GM18951 (cell line): ENCODE results near the gene ZBBX.

Experiments
- POLR2A ChIP-seq: IDR thresholded peaks from 4 replicates; pipeline ENCODE4 v1.6.1; 2011; ENCODE audit warnings: mild to moderate bottlenecking; ENCODE audit not compliant: insufficient read length, insufficient read depth; ENCODE audit errors: extremely low read depth
- in situ Hi-C: fragments of 300-500 bp; cut with MboI; formaldehyde crosslinking; loops from one replicate; pipeline ENCODE4 v1.12.0; 2022; ENCODE audit warnings: low sequenced_read_pairs, mixed read lengths, inconsistent platforms; ENCODE audit not compliant: unreplicated experiment

Gene ZBBX

DNA sequence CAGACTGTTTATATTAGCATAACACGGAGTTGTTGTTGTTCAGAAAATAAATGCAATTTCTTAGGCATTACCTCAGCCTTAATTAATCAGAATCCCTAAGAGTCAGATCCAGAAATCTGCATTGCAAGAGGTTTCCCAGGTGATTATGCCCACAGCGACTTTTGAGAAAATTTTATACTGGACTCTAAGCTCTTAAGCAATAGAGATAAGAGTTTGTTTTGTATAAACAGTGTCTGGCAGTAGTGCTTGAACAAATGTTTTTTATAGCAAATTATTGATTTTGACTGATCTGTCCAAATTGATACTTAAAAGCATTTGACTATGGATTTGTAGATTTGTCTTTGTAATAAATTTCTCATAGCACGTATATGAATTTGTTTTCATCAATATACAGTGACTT, 92.8 kb downstream of the ZBBX start:
- TF ChIP-seq POLR2A, result no peak
- in situ Hi-C loops, result no loop called here

DNA sequence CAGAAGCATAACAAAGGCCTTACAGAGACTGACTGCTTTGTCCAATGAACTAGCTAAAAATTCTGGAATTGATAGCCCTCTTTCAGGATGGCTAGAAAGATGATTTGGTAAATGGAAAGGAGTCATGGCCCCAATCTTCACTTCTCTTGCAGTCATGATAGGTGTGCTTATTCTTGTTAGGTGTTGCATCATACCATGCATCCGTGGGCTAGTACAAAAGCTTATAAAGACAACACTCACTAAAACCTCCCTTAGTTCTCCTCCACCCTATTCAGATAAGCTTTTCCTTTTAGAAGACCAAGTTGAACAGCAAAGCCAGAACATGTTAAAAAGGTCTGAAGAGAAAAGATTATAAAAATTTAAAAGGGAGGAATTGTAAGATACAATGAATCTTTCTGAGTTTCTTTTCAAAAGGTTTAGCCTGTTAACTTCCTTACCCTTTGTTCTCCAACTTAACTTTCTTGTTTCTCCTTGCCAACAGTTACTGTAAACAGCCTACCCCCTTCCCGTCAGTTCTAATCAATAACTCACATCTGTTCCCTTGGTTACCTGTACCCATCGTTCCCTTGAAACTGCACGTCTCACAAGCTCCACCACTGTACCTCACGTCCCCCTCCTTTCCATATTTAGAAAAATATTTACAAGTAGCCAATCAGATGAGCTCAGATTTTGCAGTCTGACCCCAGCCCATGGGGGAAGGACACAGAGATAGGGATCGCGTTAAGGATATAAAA, 105.8 kb downstream of the ZBBX start:
- in situ Hi-C loops, result no loop called here
- no peak for TF ChIP-seq POLR2A

DNA sequence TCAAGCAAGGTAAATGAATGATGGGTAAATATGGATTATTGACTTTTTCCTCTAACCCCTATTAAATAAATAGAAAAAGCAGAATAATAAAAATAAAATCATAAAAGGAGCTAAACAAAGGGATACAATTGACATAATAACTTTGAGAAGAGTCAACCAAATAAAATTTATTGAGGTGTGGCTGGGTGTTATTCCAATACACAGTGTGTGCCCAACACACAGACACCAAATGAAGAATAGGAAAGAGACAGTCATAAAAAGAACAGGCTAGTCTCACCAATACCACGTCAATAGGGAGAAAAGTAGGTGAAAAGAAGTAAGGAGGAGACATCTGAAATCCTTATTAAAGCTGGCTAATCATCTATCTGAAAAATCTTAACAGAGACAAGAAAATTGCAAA, 127.1 kb downstream of the ZBBX start:
- in situ Hi-C loops, result no loop called here
- no peak for TF ChIP-seq POLR2A

DNA sequence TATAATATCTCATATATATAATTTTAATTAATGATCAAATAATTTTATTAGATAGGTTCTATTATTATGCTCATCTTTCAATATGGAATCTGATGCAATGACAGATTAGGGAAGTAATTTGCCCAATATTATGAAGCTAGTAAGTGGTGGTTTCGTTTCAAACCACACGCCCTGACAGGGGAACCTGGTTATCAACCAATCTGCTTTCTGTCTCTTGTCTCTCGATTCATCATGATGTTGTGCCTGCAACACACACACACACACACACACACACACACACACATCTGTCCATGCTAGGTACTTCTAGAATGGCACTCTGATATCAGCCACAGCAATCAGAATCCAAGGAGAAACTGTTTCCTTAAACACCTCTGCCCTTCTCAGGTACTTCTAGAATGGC, 128.4 kb downstream of the ZBBX start:
- in situ Hi-C loops, result no loop called here
- no peak for TF ChIP-seq POLR2A

DNA sequence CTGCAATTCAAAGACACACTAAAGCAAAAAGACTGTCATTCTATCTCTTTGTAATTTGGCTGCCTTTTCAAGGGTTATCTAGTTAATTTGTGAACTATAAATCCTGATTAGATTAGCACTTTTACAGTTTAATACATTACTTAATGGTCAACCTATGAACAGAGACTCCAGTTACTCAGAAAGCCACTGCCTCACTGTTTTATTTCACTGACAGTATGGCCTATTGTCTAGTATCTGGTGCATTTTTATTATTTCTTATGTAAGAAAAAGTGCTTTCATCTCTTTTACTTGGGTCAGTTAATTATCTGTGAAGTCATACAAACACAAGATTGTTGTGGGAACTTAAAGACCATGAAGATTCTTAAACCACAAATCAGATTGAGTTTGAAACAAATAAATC, 133.8 kb downstream of the ZBBX start:
- in situ Hi-C loops, result no loop called here
- TF ChIP-seq POLR2A, result no peak

DNA sequence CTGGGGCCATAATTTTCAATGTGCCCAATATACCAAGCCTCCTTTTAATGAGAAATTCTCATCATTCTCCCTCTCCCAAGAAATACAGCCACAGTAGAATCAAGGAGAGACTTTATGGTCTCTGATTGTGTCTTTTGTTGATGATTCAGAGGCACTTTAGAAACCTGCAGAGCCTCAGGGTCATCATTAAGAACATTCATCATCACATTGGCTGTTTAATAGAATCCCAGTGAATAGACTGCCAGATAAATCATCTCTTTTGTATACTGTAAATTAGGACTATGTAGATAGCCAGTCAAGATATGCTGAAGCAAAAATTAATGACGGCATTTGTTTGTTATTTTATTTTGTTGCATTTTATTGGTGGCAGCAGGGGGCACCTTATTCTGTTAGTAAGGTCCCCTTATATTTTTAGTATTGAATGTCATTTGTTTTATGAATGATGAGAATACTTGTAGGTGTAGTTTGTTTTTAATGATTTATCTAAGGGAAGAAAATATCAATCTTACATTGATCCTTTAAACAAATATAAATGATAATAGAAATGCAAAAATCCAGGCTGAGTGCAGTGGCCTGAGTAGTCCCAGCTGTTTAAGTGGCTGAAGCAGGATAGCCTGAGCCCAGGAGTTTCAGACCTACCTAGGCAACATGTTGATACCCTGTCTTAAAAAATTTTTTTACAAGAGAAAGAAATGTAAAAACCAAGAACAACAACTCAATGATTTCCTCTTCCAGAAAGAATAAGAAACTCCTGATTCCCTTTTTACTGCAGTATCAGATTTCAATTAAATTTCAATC, 138.8 kb downstream of the ZBBX start:
- TF ChIP-seq POLR2A, result no peak
- in situ Hi-C loops, result no loop called here

DNA sequence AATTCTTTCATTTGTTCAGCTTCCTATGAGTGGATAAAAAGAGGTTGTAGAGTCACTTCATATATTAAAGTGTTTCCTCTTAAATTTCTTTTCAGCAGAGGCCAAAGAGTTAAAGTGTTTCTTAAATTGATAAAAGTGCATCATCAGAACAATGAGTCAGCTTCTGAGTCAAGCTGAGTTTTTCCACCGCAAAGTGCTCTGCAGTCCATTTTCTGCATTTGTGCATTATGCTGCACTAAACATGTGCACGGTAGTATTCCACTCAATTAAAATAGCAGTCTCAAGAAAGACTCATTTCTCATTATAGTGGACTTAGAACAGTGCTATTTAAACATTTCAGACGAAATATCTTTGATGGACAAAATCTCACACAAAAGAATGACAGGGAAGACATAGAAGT, 152.0 kb downstream of the ZBBX start:
- in situ Hi-C loops, result no loop called here
- no peak for TF ChIP-seq POLR2A

DNA sequence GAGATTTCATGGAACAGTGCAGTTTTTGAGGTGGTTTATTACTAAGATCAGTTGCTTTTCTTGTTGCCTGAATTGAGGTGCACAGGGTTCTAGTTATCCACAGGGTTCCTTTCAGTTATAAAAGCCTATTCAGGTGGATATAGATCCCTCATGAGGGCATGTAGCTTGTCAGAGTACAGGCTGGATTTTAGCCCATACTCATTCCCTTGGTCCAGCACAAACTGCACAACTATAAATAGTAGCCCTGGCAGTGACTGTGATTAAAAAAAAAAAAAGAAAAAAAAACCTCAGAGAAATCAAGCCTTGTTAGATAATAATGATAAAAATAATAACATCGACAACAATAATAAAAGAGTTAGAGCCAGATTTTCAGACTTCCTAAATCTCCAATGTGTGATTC, 154.3 kb downstream of the ZBBX start:
- in situ Hi-C loops, result no loop called here
- TF ChIP-seq POLR2A, result no peak

DNA sequence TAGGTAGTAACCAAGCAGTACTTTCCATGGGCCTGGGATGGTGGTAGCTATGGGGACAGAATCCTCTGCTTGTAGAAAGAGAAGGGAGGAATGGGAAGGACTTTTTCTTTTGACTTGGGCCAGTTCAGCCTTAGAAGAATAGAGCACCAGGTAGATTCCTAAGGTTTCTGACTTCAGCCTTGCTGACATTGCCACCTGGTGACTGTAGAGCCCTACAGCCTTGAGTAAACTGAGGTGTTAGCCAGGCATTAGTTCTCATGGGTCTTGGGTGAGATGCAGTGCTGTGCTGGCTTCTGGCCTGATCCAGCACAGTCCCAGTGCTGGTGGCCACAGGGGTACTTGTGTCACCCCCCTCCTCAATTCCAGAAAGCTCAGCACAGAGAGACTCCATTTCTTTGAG, 171.1 kb downstream of the ZBBX start:
- TF ChIP-seq POLR2A, result no peak
- in situ Hi-C loops, result no loop called here

DNA sequence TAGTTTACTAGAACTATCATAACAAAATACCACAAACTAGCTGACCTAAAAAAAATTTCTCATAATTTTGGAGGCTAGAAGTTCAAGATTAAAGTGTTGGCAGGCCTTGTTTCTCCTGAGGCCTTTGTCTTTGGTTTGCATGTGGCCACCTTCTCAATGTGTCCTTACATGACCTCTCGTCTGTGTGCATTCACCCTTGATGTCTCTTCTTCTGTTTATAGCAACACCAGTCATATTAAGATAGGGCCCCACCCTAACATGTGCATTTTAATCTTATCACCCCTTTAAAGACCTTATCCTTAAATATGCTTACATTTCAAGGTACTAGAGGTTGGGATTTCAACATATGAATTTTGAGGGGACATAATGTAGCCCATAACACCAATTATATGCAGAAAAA, 177.0 kb downstream of the ZBBX start:
- TF ChIP-seq POLR2A, result no peak
- in situ Hi-C loops, result no loop called here

DNA sequence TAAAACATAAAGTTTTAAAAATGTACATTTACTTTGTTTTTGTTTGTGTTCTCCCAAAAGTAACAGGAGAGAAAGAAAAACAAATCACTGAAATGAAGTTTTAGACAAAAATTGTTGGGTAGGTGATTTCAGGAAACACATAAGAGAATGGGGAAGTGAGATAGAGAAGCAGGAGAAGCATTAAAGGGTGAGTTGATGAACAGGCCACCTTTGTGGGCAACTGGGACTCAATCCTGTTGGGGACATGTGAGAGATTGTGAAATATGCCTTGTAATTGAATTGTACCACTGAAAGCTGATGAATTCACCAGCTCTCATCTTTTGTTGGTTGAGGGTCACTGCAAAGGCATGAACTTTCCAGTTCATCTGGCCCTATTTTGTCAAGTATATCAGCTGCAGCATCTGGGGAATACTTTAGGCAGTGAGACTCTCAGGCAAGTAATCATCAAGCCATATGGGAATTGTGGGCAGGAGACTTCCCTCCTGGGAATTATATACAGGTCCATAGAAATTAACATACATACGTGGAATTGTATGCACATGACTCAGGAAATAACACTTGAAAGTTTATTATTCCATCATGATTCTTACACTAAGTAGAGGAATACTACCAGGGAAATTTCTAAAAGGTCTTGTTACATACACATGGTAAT, 181.0 kb downstream of the ZBBX start:
- in situ Hi-C loops, result no loop called here
- TF ChIP-seq POLR2A, result no peak
